Measurements from ENCODE around the gene SPTBN1.
"Not testable (repeated sequence)": the region's sequence is repeated elsewhere in the genome, so short reads cannot be mapped to it uniquely, and the experiment has no call there.

Gene SPTBN1

DNA sequence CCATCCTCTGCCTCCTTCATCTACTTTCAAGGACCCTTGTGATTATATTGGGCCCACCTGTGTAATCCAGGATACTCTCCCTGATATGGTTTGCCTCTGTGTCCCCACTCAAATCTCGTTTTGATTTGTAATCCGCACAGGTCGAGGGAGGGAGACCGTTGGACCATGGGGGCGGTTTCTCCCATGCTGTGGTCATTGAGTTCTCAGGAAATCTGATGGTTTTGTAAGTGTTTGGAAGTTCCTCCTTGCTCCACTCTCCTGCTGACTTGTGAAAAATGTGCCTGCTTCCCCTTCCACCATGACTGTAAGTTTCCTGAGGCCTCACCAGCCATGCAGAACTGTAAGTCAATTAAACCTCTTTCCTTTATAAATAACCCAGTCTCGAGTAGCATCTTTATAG is 225.3 kb downstream of the SPTBN1 start:
- no peak for DNase-seq

DNA sequence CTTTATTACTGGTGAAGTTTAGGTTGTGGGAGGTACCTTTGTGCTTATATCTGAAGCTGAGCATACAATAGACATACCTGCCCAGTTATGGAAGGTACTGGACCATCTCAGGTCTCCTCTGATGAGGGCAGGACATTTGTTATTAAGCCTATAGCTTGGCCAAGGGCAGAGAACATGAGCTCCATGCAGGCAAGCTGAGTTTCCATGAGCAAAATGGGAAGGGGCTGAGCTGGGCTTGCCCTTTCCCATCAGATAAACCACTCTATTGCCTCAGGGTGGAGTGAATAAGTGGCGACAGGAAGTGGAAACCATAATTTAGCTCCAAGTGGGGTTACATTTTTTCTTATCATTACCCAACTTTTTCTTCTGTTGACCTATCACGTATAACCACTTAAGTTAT is 227.5 kb downstream of the SPTBN1 start:
- DNase-seq, result no peak

DNA sequence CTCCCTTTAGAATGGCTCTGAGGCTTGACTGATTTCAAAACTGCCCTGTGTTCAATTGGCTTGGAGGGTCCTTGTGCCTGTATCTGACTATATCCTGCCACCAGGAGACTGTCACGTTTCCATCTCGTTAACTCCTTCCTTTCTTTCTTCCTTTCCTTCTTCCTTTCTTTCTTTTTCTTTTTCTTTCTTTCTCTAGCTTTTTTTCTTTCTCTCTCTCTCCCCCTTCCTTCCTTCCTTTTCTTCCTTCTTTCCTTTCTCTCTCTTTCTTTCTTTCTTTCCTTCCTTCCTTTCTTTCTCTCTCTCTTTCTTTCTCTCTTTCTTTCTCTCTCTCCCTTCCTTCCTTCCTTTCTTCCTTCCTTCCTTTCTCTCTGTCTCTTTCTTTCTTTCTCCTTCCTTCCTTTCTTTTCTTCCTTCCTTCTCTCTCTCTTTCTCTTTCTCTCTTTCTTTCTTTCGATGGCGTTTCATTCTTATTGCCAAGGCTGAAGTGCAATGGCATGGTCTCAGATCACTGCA is 229.2 kb downstream of the SPTBN1 start:
- DNase-seq, result no peak

DNA sequence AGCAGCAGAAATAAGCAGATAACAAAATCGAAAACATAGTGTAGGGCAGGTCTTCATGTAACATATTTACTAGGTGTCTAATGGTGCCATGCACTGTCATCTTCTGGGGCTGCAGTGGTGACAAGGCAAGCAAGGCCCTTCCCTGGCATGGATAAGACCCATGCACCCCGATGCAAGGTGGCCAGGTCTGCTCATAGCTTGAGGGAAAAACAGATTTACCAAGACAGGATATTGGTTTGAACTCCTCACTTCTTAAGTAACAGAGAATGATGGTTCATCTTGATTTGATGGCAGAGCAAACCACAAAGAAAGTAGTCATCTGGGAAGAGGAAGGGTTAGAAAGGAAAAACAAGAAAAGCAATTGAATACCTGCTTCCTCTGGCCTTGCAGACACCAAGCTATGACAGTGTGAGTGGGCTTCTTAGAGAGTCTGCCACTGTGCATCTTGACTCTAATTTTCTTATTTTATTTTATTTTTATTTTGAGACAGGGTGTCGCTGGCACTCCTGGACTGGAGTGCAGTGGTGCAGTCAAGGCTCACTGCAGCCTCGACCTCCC is 231.5 kb downstream of the SPTBN1 start:
- DNase-seq, result no peak

DNA sequence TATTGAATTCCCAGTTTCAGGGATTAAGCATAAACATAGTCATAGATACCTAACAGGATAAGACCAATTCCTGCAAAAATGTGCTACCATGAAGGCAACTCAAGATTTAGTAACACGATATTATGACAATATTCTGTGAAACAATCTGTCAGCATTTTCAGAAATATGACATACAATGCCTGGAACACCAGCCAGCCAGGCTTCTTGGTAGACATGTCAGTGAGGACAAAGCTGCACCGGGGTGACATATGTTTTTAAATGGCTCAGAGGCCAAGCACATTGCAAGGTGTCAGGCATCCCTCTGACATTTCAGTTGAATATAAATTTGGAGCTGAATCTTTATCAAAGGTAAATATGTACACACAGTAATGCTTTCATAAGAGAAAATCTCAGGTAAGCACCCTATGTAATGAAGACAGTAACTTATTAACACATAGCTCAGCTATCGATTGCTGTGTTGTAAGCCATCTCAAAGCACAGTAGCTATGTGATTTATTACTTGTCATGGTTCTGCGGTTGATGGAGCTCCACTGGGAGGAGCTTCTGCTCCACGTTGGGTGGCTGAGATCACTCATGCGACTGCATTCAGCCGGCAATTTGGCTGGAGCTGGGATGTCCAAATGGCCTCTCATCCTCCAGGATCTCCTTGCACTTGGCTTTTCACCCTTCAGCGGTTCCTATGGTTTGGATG is 235.5 kb downstream of the SPTBN1 start:
- no peak for DNase-seq

- no peak for DNase-seq
Observed at GRCh38 chr2:54692556-54692955, 236.4 kb downstream of the SPTBN1 start.

DNA sequence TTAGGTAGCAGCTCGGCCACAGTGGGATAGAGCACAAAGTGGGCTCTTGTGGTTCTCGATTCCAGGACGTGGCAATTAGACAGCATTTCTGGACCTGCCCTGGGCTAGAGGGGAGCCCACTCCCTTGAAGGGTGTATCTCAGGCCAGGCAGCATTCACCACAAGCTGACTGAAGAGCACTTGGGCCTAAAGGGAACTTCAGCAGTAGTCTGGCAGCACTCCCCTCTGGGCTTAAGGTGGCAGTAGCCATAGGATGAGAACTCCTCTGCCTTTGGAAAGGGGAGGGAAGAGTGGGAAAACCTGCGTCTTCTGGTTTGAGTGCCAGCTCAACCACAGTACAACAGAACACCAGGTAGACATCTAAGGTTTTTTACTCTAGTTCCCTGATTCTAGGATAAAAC is 239.3 kb downstream of the SPTBN1 start:
- no peak for DNase-seq

- no peak for DNase-seq
Observed at GRCh38 chr2:54697934-54698333, 241.8 kb downstream of the SPTBN1 start.

DNA sequence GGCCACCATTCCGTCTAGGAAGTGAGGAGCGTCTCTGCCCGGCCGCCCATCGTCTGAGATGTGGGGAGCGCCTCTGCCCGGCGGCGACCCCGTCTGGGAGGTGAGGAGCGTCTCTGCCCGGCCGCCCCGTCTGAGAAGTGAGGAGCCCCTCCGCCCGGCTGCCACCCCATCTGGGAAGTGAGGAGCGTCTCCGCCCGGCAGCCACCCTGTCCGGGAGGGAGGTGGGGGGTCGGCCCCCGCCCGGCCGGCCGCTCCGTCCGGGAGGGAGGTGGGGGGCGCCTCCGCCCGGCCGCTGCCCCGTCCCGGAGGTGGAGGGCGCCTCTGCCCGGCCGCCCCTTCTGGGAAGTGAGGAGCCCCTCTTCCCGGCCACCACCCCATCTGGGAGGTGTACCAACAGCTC is 242.8 kb downstream of the SPTBN1 start:
- not testable (repeated sequence) for DNase-seq

DNA sequence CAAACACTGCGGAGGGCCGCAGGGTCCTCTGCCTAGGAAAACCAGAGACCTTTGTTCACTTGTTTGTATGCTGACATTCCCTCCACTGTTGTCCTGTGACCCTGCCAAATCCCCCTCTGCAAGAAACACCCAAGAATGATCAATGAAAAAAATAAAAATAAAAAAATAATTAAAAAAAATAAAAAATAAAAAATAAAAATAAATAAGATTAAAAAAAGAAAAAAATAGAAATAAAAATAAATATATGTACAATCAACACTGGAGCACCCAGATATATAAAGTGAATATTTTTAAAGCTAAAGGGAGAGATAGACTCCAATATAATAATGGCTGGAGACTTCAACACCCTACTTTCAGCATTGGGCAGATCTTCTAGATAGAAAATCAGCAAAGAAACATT is 243.5 kb downstream of the SPTBN1 start:
- no peak for DNase-seq

GRCh38 chr2:54701029-54701428 is 244.9 kb downstream of the SPTBN1 start:
- no peak for DNase-seq

DNA sequence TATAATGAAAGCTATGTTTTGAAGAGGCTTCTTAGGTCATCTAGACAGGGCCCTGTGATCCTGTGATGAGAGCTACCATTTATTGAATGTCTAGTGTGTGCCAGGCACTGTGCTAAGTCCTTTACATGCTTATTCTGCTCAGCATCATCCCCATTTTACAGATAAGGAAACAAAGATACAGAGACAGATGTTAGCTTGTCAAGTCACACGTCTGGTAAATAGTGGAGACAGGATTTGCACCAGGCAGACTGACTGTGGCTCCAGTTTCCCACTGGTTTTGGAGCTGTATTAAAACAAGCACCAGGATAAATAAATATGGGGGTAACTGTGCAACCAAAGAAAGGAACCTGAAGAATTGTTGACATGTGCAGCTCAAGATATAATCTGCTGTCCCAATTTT is 248.1 kb downstream of the SPTBN1 start:
- no peak for DNase-seq

DNA sequence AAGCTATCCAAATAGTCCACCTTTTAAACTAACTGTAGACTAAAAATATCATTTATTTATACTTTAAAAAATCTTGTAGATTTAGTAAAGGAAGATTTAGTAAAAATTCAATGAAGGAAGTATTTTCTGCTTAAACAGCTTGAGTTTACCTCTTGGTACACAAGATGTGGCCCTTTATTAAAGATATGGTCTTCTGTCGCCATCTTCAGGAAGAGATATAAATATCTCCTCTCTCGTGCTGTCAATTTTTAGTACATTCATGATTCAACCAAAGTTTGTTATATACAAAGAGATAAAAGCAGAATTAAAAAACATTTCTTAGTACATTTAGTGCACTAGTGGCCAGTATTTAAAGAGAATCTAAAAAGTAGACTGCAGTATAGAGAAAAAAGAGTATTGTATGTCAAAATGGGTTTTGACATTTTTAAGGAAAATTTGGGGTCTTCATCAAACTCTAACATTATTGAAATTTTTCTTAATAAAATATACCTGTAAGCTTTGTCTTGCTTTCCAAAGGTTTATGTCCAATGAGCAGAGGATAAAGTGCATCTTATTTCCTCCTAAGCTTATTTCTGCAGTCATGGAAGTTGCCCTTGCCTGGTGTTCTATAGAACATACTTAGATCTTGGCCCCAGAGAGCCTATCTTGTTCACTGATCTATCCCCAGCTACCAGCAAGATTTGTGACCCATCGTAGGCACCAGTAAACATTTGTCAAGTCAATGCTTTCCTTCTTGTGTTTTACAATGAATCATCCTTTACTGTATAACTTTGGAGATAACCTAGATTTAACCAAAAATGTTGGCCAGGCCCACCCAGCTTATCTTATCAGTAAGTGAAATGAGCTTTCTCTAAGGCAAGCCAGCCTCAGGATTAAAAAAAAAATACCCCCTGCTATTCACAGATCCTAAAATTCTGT is 248.8 kb downstream of the SPTBN1 start:
- DNase-seq, result peak; percentile 54

DNA sequence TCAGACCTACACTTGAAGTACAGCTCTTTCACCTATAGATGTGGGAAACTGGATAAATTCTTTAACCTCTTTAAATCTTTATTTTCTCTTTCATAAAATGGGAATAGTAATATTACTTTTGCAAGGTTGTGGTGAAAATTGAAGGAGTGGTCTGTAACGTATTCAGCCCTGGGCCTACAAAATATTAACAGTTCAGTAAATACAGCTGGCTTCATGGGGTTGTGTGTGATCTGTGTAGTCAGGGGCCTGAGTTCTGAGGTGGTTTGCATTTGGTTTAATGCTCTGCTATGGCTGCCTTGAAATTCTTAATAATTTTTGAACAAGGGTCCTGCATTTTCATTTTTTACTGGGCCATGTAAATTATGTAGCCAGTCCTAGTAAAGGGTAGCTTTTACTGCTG is 250.5 kb downstream of the SPTBN1 start:
- DNase-seq, result no peak

- DNase-seq, result no peak
Observed at GRCh38 chr2:54708584-54709335, 252.6 kb downstream of the SPTBN1 start.

DNA sequence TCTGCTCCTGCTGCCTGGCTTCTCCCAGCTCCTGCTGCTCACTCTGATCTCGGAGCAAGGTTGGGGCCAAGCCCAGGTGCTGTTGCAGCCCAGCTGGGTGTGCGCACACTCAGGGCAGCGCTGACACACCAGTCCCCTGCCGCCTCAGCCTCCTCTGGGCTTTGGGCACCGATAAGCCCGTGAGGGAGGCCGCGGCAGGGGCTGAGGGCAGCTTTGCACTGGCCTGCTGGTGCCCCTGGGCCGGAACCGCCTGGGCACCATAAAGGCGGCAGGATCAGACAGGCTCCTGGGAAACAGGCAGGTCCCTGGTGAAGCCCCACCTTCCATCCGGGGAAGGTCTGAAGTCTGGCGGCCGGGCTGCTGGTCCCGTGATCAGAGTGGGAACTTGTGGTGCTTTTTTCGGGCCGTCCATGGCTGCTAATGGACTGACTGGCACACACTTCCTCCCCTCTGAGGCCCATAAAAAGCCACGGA is 253.2 kb downstream of the SPTBN1 start:
- DNase-seq, result no peak

DNA sequence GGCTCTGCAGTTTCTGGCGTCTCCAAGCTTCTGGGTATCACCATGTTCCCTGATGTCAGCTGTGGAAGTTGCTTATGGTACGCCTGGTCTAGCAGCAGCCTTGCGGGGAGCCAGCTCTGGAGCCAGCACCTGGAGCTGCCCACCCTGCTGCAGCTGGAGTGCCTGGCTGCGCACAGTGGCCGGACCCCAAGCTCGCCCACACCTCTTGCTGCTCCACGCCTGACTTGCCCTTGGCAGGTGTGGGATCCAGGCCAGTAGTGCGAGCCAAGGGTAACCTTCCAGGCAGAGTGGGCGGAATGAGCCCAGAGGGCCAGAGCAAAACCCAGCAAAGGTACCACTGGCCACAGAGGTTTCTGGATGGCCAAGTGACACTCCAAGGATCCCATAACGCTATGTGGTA is 254.1 kb downstream of the SPTBN1 start:
- DNase-seq, result no peak

GRCh38 chr2:54712516-54712915 is 256.4 kb downstream of the SPTBN1 start:
- DNase-seq, result no peak

DNA sequence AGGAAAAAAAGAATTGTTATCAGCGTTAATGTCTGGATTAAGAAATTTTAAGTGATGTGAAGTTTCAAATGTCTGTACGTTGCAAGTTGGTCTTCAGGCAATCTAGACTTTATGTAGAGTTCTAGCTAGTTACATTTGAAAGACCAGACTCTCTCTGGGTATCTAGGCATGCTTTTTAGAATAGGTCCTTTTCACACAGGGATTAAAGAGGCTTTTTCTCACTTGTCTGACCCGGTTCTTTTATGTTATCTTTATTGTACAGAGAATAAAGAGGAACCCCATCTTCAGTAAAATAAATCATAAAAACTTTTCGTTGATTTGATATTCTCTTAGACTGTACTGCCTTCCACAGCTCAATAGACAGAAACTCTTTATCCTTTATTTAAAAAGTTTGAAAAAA is 258.9 kb downstream of the SPTBN1 start:
- DNase-seq, result no peak

- DNase-seq, result no peak
Observed at GRCh38 chr2:54716375-54716774, 260.2 kb downstream of the SPTBN1 start.

- no peak for DNase-seq
Observed at GRCh38 chr2:54720563-54720962, 264.4 kb downstream of the SPTBN1 start.
